Stimulated activated CD4-positive, alpha-beta T cell treated with anti-CD3 and anti-CD28 coated beads, Interleukin-1b, Interleukin-23, amount 100 ng/mL, for 48 hours (primary cell): ENCODE data around the gene GLA.

Experiments
- DNase-seq: peaks from one replicate; pipeline ENCODE4 v3.0.0-alpha.2; 2020

Gene GLA

DNA sequence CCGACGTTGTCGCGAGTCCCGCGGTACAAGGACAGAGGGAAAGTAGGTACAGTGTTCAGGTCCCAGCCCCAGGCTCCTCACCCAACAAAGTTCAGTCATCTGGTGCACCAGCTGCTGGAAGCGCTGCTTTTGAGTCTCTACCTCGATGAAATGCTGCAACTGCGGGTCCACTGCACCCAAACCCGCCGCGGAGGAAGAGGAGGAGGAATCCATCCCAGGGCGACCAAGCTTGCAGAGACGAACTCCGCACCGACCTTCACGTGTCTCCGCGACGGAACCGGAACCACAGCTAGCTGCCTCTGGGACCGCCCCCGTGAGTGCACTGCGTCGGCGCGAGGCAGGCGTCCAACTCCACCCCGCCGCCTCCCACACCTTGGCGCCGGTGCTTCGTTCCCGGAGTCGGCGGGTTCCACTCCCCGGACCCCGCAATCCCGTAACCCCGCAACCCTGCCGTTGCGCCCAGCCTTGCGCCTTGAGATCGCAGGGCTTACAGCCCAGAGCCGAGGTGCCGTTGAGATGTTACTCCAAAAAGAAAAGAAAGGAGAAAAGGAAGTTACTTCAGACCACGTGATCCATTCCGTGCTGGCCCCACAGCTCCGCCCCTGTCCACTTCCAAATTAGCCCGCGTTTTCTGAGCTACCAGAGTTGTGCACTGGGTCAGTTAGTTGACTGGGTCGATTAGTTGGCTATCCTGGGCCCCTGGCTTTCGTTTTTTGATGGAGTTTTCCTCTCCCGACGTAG lies 59.1 kb downstream of the GLA start, which contains the start of gene TIMM8A:
TSS of gene TIMM8A (minus strand) at position 291 of the 741 bp plus-strand sequence. CDS start at position 213, 78 bp downstream.
- DNase-seq, result peak; percentile 75

DNA sequence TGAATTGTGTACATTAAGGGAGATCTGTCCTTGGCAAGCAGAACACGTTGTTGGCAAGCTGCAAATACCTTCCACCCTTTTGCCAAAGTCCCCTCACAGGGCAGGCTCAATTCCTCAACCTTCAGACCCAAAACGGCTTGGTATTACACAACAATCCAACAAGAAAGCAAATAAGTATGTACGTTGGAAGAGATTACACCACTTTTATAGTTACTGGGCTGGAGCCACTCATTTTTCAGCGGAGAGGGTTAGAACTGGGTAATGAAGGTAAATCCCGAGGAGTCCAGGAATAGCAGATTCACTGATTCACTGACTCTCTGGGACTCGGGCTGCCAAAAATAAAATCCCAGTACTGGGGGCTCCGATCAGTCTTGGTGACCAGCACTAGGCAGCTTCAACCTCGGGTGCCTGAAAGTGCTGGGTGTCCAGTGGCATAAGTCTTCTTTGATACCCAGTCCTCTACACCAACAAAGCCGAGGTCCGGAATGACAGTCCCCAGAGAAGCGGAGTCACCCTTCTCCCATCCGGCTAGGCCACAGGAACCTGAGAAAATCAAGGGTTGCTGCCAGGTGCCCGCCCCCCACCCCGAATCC lies 59.8 kb downstream of the GLA start:
- no peak for DNase-seq
